GM23248 (cell line): ENCODE results near the gene YIF1B.

ENCODE experiments used
- EZH2 ChIP-seq: fragments of 200-600 bp; sonication (generic); IDR thresholded peaks from 2 replicates; pipeline ENCODE4 v1.6.1; 2018; ENCODE audit warnings: antibody characterized with exemption, mild to moderate bottlenecking; ENCODE audit not compliant: insufficient read depth, poor library complexity, severe bottlenecking
- EZH2phosphoT487 ChIP-seq: fragments of 200-600 bp; sonication (generic); IDR thresholded peaks from 2 replicates; pipeline ENCODE4 v1.6.1; 2018; ENCODE audit warnings: antibody characterized with exemption, moderate library complexity, mild to moderate bottlenecking, low read depth; ENCODE audit not compliant: insufficient read depth

GRCh38 chr19:38307076-38307475, 8.7 kb downstream of the YIF1B start:
- TF ChIP-seq EZH2 (no peak), EZH2phosphoT487 (no peak)
